ENCODE data around the gene PPP1CA.

PPP1CA gene

GRCh38 chr11:67349036-67349435, 52.6 kb downstream of the PPP1CA start:
- DNase-seq, result no peak
